Inflammatory macrophage (primary cell): Measurements from ENCODE around the gene ARRDC4.

Experiments
- DNase-seq, 2 donors: peaks; one replicate each; pipeline ENCODE4 v3.0.0-alpha.2; 2020 to 2022
- total RNA-seq, 18 experiments: gene quantifications; one replicate each; lab custom pipeline; 2026; ENCODE audit warnings: mixed read lengths in 6 of 18, inconsistent platforms in 2 of 18; lab: John Stamatoyannopoulos, UW

The ARRDC4 gene, protein sequence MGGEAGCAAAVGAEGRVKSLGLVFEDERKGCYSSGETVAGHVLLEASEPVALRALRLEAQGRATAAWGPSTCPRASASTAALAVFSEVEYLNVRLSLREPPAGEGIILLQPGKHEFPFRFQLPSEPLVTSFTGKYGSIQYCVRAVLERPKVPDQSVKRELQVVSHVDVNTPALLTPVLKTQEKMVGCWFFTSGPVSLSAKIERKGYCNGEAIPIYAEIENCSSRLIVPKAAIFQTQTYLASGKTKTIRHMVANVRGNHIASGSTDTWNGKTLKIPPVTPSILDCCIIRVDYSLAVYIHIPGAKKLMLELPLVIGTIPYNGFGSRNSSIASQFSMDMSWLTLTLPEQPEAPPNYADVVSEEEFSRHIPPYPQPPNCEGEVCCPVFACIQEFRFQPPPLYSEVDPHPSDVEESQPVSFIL
- total RNA-seq = 21.5 to 728 (median 154) reads per million in 18 experiments

DNA sequence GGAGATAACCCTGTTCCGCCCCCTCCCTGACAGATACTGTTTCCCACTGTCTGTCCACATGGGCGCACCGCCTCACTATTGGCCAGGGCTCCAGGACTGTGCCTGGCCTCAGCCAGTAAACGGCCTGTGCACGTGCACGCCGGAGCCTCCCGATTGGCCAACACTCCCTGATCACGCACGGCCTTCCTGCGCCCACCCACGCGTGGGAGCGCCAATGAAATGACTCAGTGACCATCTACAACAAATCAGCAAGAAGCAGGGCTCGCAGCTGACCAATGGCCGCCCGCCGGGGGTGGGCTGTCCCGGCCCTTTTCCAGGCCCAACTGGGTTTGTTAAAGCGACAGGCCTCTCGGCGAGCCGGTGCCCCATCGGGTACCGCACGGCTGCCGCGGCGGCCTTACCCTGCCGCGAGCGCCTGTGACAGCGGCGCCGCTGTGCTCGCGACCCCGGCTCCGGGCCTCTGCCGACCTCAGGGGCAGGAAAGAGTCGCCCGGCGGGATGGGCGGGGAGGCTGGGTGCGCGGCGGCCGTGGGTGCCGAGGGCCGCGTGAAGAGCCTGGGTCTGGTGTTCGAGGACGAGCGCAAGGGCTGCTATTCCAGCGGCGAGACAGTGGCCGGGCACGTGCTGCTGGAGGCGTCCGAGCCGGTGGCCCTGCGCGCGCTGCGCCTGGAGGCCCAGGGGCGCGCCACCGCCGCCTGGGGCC lies at the start of gene ARRDC4:
ARRDC4 (plus strand) TSS at position 340 of the 703 bp plus-strand sequence; CDS start at position 499, 159 bp downstream.
- peak; percentile 100 for DNase-seq

DNA sequence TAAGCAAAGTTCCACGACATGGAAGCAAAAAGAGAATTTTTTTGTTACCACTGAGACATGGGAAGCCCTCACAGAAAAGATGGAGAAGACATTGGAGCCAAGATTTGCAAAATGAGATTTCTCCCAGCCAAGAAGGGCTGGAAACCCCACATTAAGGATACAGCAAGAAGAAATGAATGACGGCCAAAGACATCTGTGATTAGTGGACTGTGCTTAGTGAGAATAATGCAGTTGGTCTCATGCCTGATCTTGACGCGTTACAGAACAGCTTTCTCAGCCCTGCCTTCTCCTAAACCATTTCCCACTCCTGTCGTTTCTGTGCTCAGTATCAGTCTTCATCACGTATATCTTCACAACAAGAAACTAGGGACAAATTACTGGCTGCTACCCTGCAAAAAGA lies 45.8 kb upstream of the ARRDC4 start:
- DNase-seq = no peak

DNA sequence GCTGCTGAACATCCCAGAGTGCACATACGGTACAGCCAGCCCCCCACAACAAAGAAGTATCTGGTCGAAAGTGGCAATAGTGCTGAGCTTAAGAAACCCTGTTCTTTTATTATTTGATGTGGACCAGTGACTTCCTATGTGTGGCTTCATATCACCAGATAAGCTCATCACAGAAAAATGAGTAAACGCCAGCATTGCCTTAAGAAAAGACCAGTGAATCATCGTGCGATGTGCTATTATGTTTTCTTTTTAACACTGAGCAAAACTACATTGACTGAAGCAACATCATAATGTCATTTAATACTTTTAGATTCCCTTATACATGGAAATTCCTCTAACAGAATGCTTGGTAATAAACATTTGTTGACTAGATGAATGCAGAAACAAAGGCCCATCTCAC lies 45.2 kb upstream of the ARRDC4 start:
- no peak for DNase-seq

DNA sequence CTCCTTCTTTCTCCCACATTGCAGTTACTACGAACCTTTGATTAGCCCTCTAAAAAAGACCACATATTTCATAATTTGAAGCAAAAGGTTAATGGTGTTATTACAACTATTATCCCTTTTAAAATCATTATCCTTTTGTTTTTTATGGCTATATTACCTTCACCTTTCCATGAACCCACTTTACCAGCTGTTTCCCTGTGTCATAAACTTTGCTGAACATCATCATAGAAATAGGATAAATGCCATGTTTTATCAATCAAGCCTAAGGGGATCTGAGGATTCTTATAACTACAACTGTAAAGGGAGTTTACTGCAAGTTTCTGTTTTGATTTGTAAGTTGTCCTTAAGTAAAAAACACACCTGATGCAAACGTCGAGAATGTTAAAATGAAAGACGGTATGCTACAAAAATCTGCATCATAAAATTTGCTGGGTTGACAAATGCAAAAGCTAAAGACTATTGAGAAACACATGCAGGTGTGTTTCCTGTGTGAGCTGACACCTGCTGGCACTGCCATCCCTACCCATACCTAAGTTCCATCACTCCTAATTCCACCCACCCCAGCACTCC lies 39.1 kb upstream of the ARRDC4 start:
- no peak for DNase-seq

DNA sequence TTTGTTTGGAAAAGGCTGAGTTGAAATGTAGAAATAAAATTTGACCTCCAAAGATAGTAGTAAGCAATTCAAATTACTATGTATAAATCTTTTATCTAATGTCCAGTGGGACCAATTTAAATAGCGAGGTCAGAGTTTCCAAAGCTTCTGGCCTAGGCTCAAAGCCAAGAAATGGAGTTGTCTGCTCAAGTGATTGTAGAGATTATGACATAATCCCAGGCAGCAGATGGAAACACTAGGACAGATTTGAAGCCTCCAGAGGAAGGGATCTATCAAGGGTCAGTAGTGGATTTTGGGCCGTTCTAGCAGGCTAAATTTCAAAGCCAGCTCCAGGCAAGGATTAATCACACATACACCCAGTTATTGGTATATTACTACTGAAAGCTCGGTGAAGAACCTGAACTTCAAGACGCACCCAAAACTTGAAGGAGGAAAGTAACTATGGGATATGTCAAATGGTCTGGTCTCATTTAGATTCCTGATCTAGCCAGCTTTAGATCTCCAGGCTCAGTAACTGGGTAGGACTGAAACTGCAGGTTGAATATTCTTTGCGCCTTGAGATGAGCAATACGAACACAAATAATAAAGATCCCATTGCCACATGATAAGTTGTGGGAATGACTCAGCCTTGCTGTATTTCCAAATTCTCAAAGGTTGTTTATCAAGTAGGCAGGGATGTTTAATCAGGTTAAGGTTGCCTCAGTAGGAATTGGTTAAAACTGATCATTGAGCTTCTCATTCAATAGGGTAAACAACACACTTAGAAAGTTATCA lies 30.9 kb upstream of the ARRDC4 start:
- DNase-seq = no peak

DNA sequence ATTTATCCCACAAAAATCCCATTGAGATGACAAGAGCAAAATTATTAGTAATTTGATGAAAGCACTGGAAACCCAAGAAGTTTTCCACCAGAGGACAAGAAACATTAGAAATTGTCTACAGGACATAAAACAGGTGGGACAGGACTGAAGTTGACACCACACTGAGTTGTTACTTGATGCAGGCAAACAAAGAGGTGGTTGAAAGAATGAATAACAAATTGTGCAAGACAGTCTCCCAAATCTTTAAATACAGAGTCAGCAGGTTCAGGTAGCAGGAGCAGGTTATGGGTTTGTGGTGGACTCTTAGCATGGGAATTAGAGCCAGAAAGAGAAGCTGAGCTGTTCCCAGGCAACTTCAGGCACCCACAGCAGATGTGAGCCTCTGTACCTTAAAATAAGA lies 30.3 kb upstream of the ARRDC4 start:
- DNase-seq = no peak

DNA sequence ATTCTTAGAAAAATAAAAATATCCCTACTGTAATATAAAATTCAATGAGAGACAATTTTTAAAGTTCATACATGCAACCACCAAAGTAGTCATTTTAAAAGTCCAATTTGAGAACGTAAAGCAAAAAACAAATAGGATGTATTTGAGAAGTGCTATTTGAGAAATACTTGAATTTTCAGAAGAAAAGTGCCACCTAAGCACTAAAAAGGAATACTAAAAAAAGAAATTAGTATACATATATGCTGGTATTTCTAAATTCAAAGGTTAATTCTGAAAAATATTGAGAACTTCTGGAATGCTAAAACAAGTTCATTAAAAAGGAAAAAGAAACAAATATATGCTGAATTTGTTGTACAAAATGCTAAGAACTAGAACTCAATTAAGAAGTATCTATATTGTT lies 29.2 kb upstream of the ARRDC4 start:
- DNase-seq = no peak

DNA sequence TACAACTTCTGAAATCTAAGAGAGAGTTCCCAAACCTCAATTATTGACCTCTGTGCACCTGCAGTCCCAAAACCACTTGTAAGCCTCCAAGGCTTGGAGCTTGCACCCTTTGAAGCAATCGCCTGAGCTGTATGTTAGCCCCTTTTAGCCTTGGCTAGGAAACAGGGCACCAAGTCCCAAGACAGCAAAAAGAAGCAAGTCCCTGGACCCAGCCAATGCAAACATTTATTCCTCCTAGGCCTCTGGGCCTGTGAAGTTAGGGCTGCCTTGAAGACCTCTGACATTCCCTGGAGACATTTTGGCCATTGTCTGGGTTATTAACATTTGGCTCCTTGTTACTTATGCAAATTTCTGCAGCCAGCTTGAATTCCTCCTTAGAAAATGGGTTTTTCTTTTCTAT lies 26.9 kb upstream of the ARRDC4 start:
- DNase-seq = no peak

DNA sequence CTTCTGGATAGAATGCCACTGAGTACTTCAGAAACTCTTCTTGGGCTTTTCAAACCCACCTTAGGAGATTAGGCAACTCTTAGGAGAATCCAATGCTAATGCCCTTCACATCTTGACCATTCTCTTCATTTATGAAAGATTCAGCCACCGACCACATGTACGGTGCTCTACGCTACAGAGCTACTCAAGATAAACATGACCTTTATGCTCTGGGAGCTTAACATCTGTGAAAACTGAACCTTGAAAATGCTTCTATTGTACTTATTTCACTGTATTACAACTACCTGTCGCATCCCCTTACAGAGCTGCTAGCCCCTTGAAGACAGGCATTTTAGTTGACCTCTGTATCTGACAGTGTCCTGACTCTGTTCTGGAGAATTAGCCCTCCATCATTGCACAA lies 19.5 kb upstream of the ARRDC4 start:
- DNase-seq = no peak

DNA sequence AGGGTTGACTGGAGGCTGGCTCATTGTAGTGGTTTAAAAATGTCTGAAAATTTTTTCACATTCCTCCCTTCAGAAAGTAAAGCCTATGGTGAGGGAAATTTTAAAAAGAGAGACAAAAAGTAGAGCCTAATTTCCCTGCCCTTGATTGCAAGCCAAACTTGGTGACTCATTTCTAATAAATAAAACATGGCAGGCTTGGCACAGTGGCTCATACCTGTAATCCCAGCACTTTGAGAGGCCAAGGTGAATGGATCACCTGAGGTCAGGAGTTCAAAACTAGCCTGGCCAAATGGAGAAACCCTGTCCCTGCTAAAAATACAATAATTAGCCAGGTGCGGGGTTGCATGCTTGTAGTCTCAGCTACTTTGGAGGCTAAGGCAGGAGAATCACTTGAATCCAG lies 18.9 kb upstream of the ARRDC4 start:
- no peak for DNase-seq

DNA sequence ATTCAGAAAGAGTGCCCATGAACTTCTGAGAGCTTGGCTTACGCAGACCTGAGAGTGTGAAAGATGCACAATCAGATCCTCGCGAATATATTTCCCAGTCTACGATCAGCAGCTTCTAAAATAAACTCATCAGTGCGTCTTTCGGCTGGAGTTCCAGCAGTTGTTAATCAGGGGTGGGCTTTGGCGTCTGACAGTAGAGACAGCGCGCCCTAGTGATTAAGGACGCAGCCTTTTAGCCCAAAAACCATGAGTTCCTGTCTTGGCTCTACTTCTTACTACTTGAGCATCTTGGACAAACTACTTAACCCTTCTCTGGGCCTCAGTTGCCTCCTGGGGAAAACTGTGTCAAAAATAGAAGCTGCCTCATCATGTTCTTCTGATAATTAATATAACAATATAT lies 15.8 kb upstream of the ARRDC4 start:
- DNase-seq = no peak

DNA sequence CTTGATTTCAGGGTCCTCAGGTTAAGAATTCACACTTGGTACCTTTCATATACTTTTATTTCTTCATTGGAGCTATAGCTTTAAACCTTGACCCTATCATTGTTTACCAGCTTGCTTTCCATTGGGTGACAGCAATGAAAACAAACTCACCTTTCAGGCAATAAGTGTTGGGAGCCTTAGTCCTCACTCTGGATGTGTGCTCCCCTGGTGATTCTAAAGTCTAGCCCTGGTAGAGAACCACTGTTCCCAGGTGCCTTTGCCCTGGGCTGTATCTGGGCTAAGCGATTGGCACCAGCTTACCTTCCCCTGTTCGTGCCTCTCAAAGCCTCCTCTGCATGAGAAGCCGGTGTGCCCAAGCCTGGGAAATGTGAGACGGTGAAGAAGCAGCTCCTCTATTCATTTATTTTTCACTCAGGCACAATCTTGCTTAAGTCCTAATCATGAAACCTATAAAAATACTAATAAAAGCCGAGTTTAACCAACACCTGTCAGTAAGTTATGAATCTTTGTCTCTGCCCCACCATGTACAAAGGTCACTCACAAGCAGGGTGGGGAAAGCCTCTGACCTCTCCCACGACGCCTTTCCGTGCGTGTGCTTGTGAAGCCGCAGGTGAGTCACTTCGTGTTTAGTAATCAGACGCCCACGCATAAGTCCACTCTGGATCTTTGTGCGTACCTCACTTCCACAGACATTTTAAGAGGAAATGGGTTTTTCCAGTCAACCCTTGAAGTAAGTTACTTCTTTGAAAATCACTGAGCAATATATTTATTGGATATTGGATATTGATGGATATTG lies 12.8 kb upstream of the ARRDC4 start:
- peak; percentile 30 to 58 for DNase-seq

DNA sequence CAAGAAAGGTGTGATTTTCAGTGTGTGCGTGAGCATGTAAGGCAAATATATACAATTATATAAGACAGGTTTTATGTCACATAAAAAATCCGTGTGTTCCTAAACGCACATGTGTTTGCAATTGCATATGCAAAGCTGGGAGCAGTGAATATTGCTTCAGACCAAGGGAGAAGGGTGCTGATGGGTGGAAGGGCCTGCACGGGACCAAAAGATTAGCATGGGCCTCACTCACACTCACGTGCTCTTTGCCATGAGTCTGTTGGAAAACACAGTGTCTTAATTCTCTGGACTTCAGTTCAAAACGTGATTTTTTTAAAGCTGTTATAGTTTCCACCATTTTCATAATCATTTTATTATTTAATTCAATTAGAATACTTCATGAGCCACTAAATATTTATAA lies 7.2 kb upstream of the ARRDC4 start:
- no peak for DNase-seq

DNA sequence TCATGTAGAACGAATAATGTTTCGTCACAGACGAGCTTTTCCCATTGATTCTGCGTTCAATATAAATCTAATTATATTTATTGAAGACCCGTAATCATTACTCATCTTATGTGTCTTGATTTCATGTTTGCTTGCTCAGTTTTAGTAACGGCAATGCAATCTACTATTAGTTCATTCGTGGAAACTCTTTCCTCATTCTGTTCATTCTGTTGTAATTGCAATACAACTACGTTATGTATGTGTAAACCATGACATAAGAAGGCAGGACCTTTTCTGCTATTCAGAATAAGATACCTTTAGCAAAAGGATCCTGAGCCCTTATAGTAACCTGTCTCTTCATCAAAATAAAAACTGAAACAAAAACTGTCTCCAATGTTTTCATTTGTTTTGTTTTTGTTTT lies 6.8 kb upstream of the ARRDC4 start:
- DNase-seq = peak; percentile 2 to 47

DNA sequence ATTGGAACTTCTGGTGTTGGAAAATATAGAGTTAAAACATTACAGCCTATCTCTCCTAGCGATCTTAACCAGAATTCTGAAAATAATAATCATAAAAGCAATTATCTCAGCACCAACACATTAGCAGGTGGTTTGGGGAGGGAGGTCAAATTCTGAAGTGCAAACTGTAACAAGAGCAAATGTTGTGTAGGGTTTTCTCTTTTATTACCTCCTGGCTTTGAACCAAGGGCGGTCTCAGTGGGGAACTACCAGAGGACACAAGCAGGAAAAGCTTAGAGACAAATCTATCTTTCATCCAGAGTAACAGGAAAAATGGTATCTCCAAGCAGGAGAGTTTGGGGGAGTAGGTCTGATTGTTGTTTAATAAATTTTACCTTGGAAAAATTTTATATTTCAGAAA lies 5.5 kb upstream of the ARRDC4 start:
- DNase-seq = no peak

DNA sequence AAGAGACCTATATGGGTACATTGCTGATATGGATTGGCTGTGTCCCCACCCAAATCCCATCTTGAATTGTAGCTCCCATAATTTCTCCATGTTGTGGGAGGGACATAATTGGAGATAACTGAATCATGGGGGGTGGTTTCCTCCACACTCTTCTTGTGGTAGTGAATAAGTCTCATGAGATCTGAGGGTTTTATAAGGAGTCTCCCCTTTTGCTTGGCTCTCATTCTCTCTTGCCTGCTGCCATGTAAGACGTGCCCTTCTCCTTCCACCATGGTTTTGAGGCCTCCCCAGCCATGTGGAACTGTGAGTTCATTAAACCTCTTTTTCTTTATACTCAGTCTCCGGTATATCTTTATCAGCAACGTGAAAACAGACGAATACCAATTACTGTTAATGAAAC lies 5.0 kb upstream of the ARRDC4 start:
- no peak for DNase-seq

DNA sequence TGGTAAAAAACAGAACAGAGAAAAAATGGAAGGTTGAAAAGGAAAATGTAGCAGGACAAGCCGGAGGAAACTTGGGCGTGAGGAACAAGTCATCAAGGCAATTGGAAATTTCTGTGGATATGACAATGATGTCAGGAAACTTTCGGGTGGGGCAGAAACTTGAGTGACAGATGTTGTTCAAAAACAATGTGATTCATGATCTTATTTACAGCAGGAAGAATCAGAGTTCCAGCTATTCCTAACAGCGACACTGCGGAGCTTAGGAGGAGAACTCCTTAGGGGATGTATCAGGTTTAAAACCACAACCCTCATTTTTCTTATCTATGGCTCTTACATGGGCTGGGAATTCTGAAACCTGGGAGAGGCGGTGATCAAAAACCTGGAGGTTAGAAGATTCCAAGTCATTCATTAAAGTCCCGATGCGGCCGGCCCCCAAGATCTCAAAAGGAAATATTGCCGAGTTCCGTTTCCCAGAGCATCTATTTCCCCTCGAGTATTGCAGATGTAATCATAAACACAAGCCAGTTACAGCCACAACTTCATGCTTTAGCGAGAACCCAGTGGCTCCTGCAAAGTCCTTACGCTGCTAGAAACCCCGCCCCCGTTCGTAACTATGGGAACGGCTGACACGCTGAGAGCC lies 659 bp upstream of the ARRDC4 start:
- peak in 1 of 2 donors; percentile 3 for DNase-seq

DNA sequence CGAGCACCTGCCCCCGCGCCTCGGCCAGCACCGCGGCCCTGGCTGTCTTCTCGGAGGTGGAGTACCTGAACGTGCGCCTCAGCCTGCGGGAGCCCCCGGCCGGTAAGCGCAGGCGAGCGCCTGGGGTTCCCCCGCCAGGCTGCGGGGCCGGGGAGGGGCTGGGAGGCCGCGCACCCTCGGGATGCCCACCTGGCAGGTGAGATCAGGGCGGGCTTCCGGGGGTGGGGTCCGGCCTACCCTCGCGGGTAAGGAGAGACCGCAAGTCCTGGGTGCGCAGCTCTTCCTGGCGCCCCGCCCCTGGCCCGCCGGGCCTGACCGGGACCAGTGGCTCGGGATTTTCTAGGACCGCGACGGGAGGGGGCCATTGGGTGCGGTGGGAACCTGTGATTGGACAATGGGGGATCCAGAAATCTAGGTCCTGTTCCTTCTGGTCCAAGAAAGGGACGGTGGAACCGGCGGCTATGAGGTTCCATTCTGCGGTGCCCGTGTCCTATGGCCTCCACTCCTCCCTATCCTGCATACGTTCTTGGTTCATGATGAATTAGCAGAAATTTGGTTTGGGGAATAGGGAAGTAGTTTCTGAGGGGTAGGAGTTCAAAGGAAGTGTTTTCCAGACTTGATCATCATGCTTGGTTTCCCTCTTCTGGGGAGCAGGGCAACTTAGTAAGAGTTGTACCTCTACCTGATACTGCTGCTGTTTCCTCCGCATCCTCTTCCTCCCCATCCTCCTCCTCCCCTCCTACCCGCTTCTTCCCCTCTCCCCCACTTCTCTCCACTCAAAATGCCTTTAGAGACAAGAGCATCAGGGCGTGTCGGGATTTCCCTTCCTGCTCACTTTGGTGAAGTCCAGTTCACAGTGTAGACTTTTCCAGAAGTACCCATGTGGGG lies 808 bp downstream of the ARRDC4 start:
- DNase-seq = peak; percentile 63 to 75

DNA sequence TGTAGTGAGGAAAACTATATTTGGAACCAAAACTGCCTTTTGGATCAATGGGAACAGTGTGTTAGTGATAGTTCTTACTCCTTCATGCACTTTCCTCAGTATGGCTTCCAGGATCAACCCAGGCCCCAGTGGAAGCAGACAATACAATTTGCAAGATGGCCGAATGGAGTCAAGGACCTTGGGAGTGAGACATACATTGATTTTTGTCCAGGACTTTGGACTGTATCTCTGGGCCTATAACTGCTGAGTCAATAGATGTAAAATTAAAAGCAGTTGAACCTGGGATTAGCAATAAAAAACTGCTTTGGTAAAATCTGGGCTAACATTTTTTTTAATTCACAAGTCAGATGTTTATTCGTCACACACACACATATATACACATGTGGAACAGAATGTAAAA lies 1.8 kb downstream of the ARRDC4 start:
- no peak for DNase-seq

DNA sequence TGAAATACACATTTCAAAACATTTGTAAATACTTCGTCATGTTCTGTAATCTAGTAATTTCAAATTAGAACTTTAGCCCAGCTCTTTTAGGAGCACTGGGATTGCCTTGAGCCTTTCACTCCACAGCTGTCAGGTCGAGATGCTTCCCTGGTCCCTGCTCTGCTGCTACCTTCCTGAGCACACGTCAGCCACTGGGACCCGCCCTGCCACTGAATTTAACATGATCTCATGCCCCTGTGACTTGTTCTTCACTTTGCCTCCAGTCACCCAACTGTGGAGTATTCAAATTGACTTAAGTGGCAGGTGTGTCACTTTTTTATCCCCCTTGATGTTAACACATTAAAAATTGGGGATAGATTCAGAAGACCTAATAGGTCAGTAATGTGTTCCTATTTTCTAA lies 3.3 kb downstream of the ARRDC4 start:
- DNase-seq = peak in 1 of 2 donors; percentile 6

DNA sequence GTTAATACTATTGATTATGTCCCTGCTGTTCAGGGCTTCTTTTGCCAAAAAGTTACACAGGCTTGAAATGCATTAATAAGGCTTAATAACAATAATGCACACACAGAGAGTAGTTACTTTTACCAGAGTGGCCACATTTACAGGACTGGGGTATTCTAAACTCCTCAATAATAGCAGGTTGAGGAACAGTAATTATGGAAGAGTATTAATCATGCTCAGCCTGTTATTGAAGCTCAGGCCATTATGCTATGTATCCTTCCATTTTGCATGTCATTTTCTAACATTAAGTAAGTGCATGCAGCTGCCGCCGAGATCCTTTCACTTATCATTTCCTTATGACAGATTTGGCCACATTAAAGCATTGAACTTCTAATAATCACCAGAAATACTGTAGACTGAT lies 5.7 kb downstream of the ARRDC4 start:
- DNase-seq = no peak
